Stomach (tissue), 9 donors: ENCODE data around the gene FANCE. TPM values are rescaled to one million over a fixed set of nuclear protein-coding genes. Genes with fewer than 3 reads are reported as not detected.

Source experiments
- DNase-seq, 2 donors: peaks; one replicate each; pipeline versions ENCODE4 v3.0.0 to v3.0.0-alpha.2; 2013 to 2019
- H3K27ac ChIP-seq, 5 donors: fragments of 200-600 bp in 4 of 5; sonication (generic) in 4 of 5; one replicate each; pipeline ENCODE4 v1.5.1; 2013 to 2019; ENCODE audit warnings: mild to moderate bottlenecking in 1 of 5, moderate library complexity in 1 of 5
- H3K27me3 ChIP-seq, 3 donors: fragments of 200-600 bp; sonication (generic); one replicate each; pipeline ENCODE4 v1.5.1; 2017 to 2019; ENCODE audit warnings: mixed run types in 1 of 3
- H3K36me3 ChIP-seq, 4 donors: fragments of 200-600 bp; sonication (generic); 1 replicate in 3 of 4; 2 replicates in 1 of 4; pipeline ENCODE4 v1.5.1; 2016 to 2019
- H3K4me1 ChIP-seq, 4 donors: fragments of 200-600 bp; sonication (generic); one replicate each; pipeline ENCODE4 v1.5.1; 2016 to 2019
- H3K4me3 ChIP-seq, 4 donors: fragments of 200-600 bp; sonication (generic) in 3 of 4; one replicate each; pipeline ENCODE4 v1.5.1; 2016 to 2019; ENCODE audit warnings: mild to moderate bottlenecking in 1 of 4
- H3K9me3 ChIP-seq, 4 donors: fragments of 200-600 bp; sonication (generic); one replicate each; pipeline ENCODE4 v1.5.1; 2016 to 2019
- CTCF ChIP-seq, 7 experiments: fragments of 450-650 bp in 4 of 7; fragments of 200-600 bp in 3 of 7; sonication (generic) in 3 of 7; IDR thresholded peaks; one replicate each; pipeline ENCODE4 v1.5.1; 2016 to 2019; ENCODE audit warnings: antibody characterized with exemption in 7 of 7, control low read depth in 2 of 7, mild to moderate bottlenecking in 1 of 7
- EP300 ChIP-seq: sonication (generic); formaldehyde crosslinking; IDR thresholded peaks from one replicate; pipeline ENCODE4 v1.6.1; 2017; ENCODE audit warnings: antibody characterized with exemption
- POLR2A ChIP-seq, 4 donors: fragments of 450-650 bp; IDR thresholded peaks; one replicate each; pipeline ENCODE4 v1.6.1; 2016; ENCODE audit warnings: antibody characterized with exemption in 4 of 4, control low read depth in 2 of 4, mild to moderate bottlenecking in 1 of 4, moderate library complexity in 1 of 4
- POLR2AphosphoS5 ChIP-seq, 3 donors: sonication (generic); formaldehyde crosslinking; IDR thresholded peaks; one replicate each; pipeline ENCODE4 v1.6.1; 2016; ENCODE audit warnings: antibody characterized with exemption in 3 of 3
- WGBS, 5 donors: extraction: QIAGEN DNeasy Blood & Tissue Kit in 3 of 5; methylation state at CpG; one replicate each; pipeline versions ENCODE4 v1.1.5 to v1.1.7; 2013 to 2018; 5-methylcytosine and 5-hydroxymethylcytosine counted together
- intact Hi-C: fragments of 100-400 bp; cut with DNase I; formaldehyde crosslinking; loops from one replicate; pipeline ENCODE4 v1.15.1; 2023; ENCODE audit warnings: low total_unique reads
- polyA plus RNA-seq, 3 donors: library from polyadenylated mRNA; stranded (reverse); fragments of 200-250 nt; gene quantifications; one replicate each; pipeline ENCODE4 v1.2.3, GENCODE V29; 2013
- total RNA-seq, 5 donors: library from RNA; depleted of rRNA; stranded (reverse); fragments of >200 nt; gene quantifications; one replicate each; pipeline versions ENCODE4 v1.1.0 to v1.2.3, GENCODE V29; 2014 to 2016
- donor health status: healthy with polysubstance abuse.
- donor health status: Bipolar disorder and iron deficiency.
- donor health status: healthy.

FANCE gene
- total and polyA plus RNA-seq, 8 donors: 1.3 to 8.3 (median 3.3) TPM

GRCh38 chr6:35476004-35476403, 23.9 kb downstream of the FANCE start:
- intact Hi-C loops: no loop called here
- 61 to 81% (median 73%) methylated on average over 7 to 14 of the region's 14 CpGs for WGBS, 5 donors
- peaks cover 34 to 100% (median 94%) of the 10 kb centered on the region in 4 donors for H3K36me3 ChIP-seq

GRCh38 chr6:35477028-35477427, 24.9 kb downstream of the FANCE start:
- DNase-seq: no peak

More at GRCh38 chr6:35476004-35476403, 23.9 kb downstream of the FANCE start:
- Histone ChIP-seq H3K27ac (no peak overlapping the region), H3K4me1 (peaks cover under 1 to 24% (median 16%) of the 10 kb centered on the region in 4 donors), H3K27me3 (no peaks in the 10 kb centered on the region), H3K4me3 (no peak overlapping the region), H3K9me3 (no peaks in the 10 kb centered on the region)
- DNase-seq: no peak
- no peak for TF ChIP-seq EP300
- TF ChIP-seq POLR2A (IDR thresholded peaks at IDR 0.05): no peak
- no peak for TF ChIP-seq POLR2AphosphoS5 (IDR thresholded peaks at IDR 0.05)
- TF ChIP-seq CTCF (IDR thresholded peaks at IDR 0.05): no peak

GRCh38 chr6:35477551-35478179, 25.5 kb downstream of the FANCE start:
- intact Hi-C loops: no loop called here
- H3K36me3 ChIP-seq: peaks cover 27 to 95% (median 83%) of the 10 kb centered on the region in 4 donors

More at GRCh38 chr6:35477028-35477427, 24.9 kb downstream of the FANCE start:
- 66 to 90% (median 82%) methylated on average over 3 to 8 of the region's 8 CpGs for WGBS, 5 donors
- Histone ChIP-seq H3K27ac (no peak overlapping the region), H3K36me3 (peaks cover 29 to 96% (median 86%) of the 10 kb centered on the region in 4 donors), H3K4me1 (peaks cover 0 to 15% (median 11%) of the 10 kb centered on the region in 4 donors), H3K27me3 (no peaks in the 10 kb centered on the region), H3K4me3 (no peak overlapping the region), H3K9me3 (no peaks in the 10 kb centered on the region)
- intact Hi-C loops: no loop called here
- TF ChIP-seq EP300 (no peak), POLR2A (IDR thresholded peaks at IDR 0.05) (no peak), CTCF (IDR thresholded peaks at IDR 0.05) (no peak), POLR2AphosphoS5 (IDR thresholded peaks at IDR 0.05) (no peak)

GRCh38 chr6:35478259-35478658, 26.1 kb downstream of the FANCE start:
- intact Hi-C loops: no loop called here
- Histone ChIP-seq H3K27me3 (no peaks in the 10 kb centered on the region), H3K4me1 (peaks cover 0 to 11% (median 3%) of the 10 kb centered on the region in 4 donors), H3K9me3 (no peaks in the 10 kb centered on the region), H3K4me3 (no peak overlapping the region), H3K27ac (no peak overlapping the region), H3K36me3 (peaks cover 22 to 95% (median 82%) of the 10 kb centered on the region in 4 donors)
- WGBS, 5 donors: 73 to 94% (median 91%) methylated on average over 3 to 7 of the region's 7 CpGs
- no peak for DNase-seq
- no peak for TF ChIP-seq CTCF (IDR thresholded peaks at IDR 0.05)
- TF ChIP-seq POLR2AphosphoS5 (IDR thresholded peaks at IDR 0.05): no peak
- no peak for TF ChIP-seq EP300
- TF ChIP-seq POLR2A (IDR thresholded peaks at IDR 0.05): no peak

More at GRCh38 chr6:35477551-35478179, 25.5 kb downstream of the FANCE start:
- Histone ChIP-seq H3K9me3 (no peaks in the 10 kb centered on the region), H3K4me3 (no peak overlapping the region), H3K27ac (no peak overlapping the region), H3K27me3 (no peaks in the 10 kb centered on the region), H3K4me1 (peaks cover 0 to 11% (median 6%) of the 10 kb centered on the region in 4 donors)
- no peak for TF ChIP-seq CTCF (IDR thresholded peaks at IDR 0.05)
- no peak for TF ChIP-seq POLR2A (IDR thresholded peaks at IDR 0.05)
- no peak for TF ChIP-seq POLR2AphosphoS5 (IDR thresholded peaks at IDR 0.05)
- TF ChIP-seq EP300: no peak
- no peak for DNase-seq
- 90 to 98% (median 94%) methylated on average over 5 of the region's 5 CpGs for WGBS, 5 donors
